ENCODE measurements around the gene ATP6V1E1. TPM values are rescaled to one million over a fixed set of nuclear protein-coding genes. Genes with fewer than 3 reads are reported as not detected.
A peak's percentile ranks its signal among the peaks of the same experiment; 100 is the strongest.
"Not testable (repeated sequence)": the region's sequence is repeated elsewhere in the genome, so short reads cannot be mapped to it uniquely, and the experiment has no call there.

The ATP6V1E1 gene
- total RNA-seq (100 to 1,000 TPM; 122 to 185 (median 142) TPM), polyA plus RNA-seq (100 to 1,000 TPM; 158 to 263 (median 210) TPM)
- long read RNA-seq, donor 1, transcript ATP6V1E1-201 (9 exons, 1,402 nt): major isoform, 29 of 47 reads
- long read RNA-seq, donor 1, partial matches to known transcripts: 17 of 47 reads
- long read RNA-seq, donor 1, other reads (novel, unspliced or antisense): 1 of 47 reads
- long read RNA-seq, donor 2, transcript ATP6V1E1-201 (9 exons, 1,402 nt): major isoform, 81 of 129 reads
- long read RNA-seq, donor 2, partial matches to known transcripts: 45 of 129 reads
- long read RNA-seq, donor 2, other reads (novel, unspliced or antisense): 1 of 129 reads

GRCh38 chr22:17628406-17629172 is at the start of gene ATP6V1E1:
Gene ATP6V1E1, minus strand, starts transcription at chr22:17628749. Its CDS starts 114 bp downstream, at chr22:17628635.
- DNase-seq: peak; percentile 96 to 98
- H3K4me3 ChIP-seq: peak within 1 kb of the TSS; percentile 99
- H3K4me1 ChIP-seq: peaks cover 18% of the 10 kb centered on the region
- WGBS, 3 donors: 0% methylated on average over 45 of the region's 45 CpGs
- H3K27ac ChIP-seq: peak within 1 kb of the TSS; percentile 98
- ATAC-seq: peak; percentile 98 to 100 (median 99)
- peaks cover 0 to 13% of the 10 kb centered on the region in 2 donors for H3K36me3 ChIP-seq (ENCODE audit: insufficient read depth in 1 of 2, low read depth in 1 of 2)
- no peaks in the 10 kb centered on the region for H3K27me3 ChIP-seq (ENCODE audit: insufficient read depth in 3 of 3, low read length in 2 of 3)
- intact Hi-C loops (cut with DNase I): no loop called here
- TF ChIP-seq, protein P1, sequence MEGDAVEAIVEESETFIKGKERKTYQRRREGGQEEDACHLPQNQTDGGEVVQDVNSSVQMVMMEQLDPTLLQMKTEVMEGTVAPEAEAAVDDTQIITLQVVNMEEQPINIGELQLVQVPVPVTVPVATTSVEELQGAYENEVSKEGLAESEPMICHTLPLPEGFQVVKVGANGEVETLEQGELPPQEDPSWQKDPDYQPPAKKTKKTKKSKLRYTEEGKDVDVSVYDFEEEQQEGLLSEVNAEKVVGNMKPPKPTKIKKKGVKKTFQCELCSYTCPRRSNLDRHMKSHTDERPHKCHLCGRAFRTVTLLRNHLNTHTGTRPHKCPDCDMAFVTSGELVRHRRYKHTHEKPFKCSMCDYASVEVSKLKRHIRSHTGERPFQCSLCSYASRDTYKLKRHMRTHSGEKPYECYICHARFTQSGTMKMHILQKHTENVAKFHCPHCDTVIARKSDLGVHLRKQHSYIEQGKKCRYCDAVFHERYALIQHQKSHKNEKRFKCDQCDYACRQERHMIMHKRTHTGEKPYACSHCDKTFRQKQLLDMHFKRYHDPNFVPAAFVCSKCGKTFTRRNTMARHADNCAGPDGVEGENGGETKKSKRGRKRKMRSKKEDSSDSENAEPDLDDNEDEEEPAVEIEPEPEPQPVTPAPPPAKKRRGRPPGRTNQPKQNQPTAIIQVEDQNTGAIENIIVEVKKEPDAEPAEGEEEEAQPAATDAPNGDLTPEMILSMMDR (IDR thresholded peaks at IDR 0.05): no peak
- H3K9me3 ChIP-seq: no peaks in the 10 kb centered on the region

DNA sequence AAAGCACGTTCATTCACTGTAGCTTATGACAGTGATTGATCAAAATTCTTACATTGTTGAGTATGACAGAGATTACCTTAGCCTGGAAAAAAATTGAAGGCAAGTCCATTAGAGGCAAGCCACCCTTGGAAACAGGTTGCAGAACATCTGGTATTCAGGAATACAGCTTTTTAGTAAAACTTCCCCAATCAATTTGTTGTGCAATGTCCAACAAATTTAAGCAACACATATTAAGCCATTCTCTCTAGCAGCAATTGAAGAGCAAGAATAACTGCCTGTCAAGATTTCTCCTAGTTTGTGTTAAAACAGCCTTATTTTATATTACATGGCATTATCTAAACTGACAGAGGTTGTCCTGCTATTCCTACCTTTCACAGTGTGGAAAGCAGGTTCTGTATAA is 47.0 kb upstream of the ATP6V1E1 start:
- no peak for ATAC-seq
- Histone ChIP-seq H3K36me3 (ENCODE audit: insufficient read depth in 1 of 2, low read depth in 1 of 2) (peaks cover 0 to 4% of the 10 kb centered on the region in 2 donors), H3K4me1 (peaks cover 26% of the 10 kb centered on the region), H3K27ac (no peak overlapping the region), H3K27me3 (ENCODE audit: insufficient read depth in 3 of 3, low read length in 2 of 3) (no peaks in the 10 kb centered on the region), H3K9me3 (no peaks in the 10 kb centered on the region), H3K4me3 (no peak overlapping the region)
- no peak for DNase-seq
- intact Hi-C loops (cut with DNase I): loop anchor here in 1 of 2 donors (10.0 kb wide), 1 partner anchor 59 kb away; no protein-coding TSS in a partner anchor
- WGBS, 3 donors: 67 to 83% (median 79%) methylated on average over 1 of the region's 1 CpG
- TF ChIP-seq, protein P1 (IDR thresholded peaks at IDR 0.05): no peak

DNA sequence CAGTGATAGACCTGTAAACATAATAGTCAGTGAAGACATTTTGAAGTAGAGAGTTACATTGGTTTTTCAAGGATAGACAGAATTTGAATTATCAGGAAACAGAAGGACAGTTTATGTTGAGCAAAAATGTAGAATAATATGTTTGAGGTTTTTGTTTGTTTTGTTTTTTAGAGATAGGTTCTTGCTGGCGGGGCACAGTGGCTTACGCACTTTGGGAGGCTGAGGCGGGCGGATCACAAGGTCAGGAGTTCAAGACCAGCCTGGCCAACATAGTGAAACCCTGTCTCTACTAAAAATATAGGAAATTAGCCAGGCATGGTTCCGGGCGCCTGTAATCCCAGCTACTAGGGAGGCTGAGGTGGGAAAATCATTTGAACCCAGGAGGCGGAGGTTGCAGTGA is 45.6 kb upstream of the ATP6V1E1 start:
- 86 to 89% (median 88%) methylated on average over 6 to 7 of the region's 7 CpGs for WGBS, 3 donors
- Histone ChIP-seq H3K27me3 (ENCODE audit: insufficient read depth in 3 of 3, low read length in 2 of 3) (no peaks in the 10 kb centered on the region), H3K36me3 (ENCODE audit: insufficient read depth in 1 of 2, low read depth in 1 of 2) (peaks cover 0 to 10% of the 10 kb centered on the region in 2 donors), H3K4me3 (no peak overlapping the region), H3K27ac (peak overlapping the region; percentile 80), H3K4me1 (peaks cover 26% of the 10 kb centered on the region), H3K9me3 (no peaks in the 10 kb centered on the region)
- DNase-seq (no peak), ATAC-seq (no peak)
- TF ChIP-seq, protein P1 (IDR thresholded peaks at IDR 0.05): no peak
- intact Hi-C loops (cut with DNase I): loop anchor here in 1 of 2 donors (10.0 kb wide), 1 partner anchor 61 kb away; no protein-coding TSS in a partner anchor

GRCh38 chr22:17672417-17672991 is 44.0 kb upstream of the ATP6V1E1 start:
- H3K9me3 ChIP-seq: no peaks in the 10 kb centered on the region
- DNase-seq (no peak), ATAC-seq (peak; percentile 14 to 50 (median 34))
- H3K36me3 ChIP-seq (ENCODE audit: insufficient read depth in 1 of 2, low read depth in 1 of 2): peaks cover 0 to 11% of the 10 kb centered on the region in 2 donors
- 93 to 96% (median 96%) methylated on average over 2 of the region's 2 CpGs for WGBS, 3 donors
- TF ChIP-seq, protein P1 (IDR thresholded peaks at IDR 0.05): no peak
- no peaks in the 10 kb centered on the region for H3K27me3 ChIP-seq (ENCODE audit: insufficient read depth in 3 of 3, low read length in 2 of 3)
- H3K4me1 ChIP-seq: peaks cover 26% of the 10 kb centered on the region
- peak overlapping the region; percentile 20 for H3K4me3 ChIP-seq
- intact Hi-C loops (cut with DNase I): loop anchor here in 1 of 2 donors (10.0 kb wide), 1 partner anchor 62 kb away; no protein-coding TSS in a partner anchor
- peak overlapping the region; percentile 80 for H3K27ac ChIP-seq

DNA sequence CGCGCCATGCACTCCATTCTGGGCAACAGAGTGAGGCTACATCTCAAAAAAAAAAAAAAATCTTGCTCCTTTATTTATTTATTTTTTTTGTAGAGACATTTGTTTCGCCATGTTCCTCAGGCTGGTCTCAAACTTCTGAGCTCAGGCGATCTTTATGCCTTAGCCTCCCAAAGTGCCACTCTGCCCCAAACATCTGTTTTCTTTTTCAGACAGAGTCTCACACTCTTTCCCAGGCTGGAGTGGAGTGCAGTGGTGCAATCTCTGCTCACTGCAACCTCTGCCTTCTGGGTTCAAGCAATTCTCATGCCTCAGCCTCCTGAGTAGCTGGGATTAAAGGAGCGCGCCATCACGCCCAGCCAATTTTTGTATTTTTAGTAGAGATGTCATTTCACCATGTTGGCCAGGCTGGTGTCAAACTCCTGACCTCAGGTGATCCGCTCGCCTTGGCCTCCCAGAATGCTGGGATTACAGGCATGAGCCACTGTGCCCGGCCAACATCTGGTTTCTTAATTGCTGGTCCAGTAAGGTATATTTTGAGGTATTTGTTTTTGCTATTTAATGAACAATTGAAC is 43.1 kb upstream of the ATP6V1E1 start:
- H3K4me1 ChIP-seq: peaks cover 26% of the 10 kb centered on the region
- H3K36me3 ChIP-seq (ENCODE audit: insufficient read depth in 1 of 2, low read depth in 1 of 2): peaks cover 0 to 15% of the 10 kb centered on the region in 2 donors
- H3K4me3 ChIP-seq: peak overlapping the region; percentile 4
- ATAC-seq: peak; percentile 33 to 76 (median 66)
- H3K27me3 ChIP-seq (ENCODE audit: insufficient read depth in 3 of 3, low read length in 2 of 3); H3K9me3 ChIP-seq: not testable (repeated sequence)
- WGBS, 3 donors: 60 to 74% (median 63%) methylated on average over 10 of the region's 10 CpGs
- peak in 1 of 2 donors; percentile 75 for DNase-seq
- intact Hi-C loops (cut with DNase I): loop anchor here in 1 of 2 donors (10.0 kb wide), 1 partner anchor 63 kb away; no protein-coding TSS in a partner anchor
- peak overlapping the region; percentile 80 for H3K27ac ChIP-seq

Measured in psoas muscle (tissue), 8 donors.